Neural crest cell (in vitro differentiated cells): ENCODE measurements around the gene DCLK3. TPM values are rescaled to one million over a fixed set of nuclear protein-coding genes. Genes with fewer than 3 reads are reported as not detected.

ENCODE experiments used
- DNase-seq: peaks from one replicate; pipeline ENCODE4 v3.0.0; 2021; ENCODE audit warnings: low read depth, mixed read lengths, low spot score
- H3K27ac Mint-ChIP-seq: one replicate; pipeline ENCODE4 v1.8.0; 2021; ENCODE audit warnings: mild to moderate bottlenecking, mixed read lengths; ENCODE audit not compliant: unreplicated experiment
- H3K27me3 Mint-ChIP-seq: 2 replicates; pipeline ENCODE4 v1.8.0; 2021; ENCODE audit warnings: low read depth, mild to moderate bottlenecking, mixed read lengths
- H3K36me3 Mint-ChIP-seq: 2 replicates; pipeline ENCODE4 v1.8.0; 2021; ENCODE audit warnings: low read depth, mild to moderate bottlenecking, mixed read lengths
- H3K4me1 Mint-ChIP-seq: 2 replicates; pipeline ENCODE4 v1.8.0; 2021; ENCODE audit warnings: mixed read lengths
- H3K4me3 Mint-ChIP-seq: one replicate; pipeline ENCODE4 v1.8.0; 2021; ENCODE audit warnings: mild to moderate bottlenecking, mixed read lengths
- H3K9me3 Mint-ChIP-seq: 2 replicates; pipeline ENCODE4 v1.8.0; 2021; ENCODE audit warnings: mixed read lengths
- CTCF ChIP-seq: fragments of 200-600 bp; sonication (generic); conservative IDR thresholded peaks from 2 replicates; pipeline ENCODE4 v1.5.0; 2021; ENCODE audit warnings: antibody characterized with exemption, mild to moderate bottlenecking
- total RNA-seq: library from RNA; stranded (reverse); gene quantifications from 2 replicates; pipeline ENCODE4 v1.2.1, GENCODE V29; 2021

DCLK3 gene
- total RNA-seq, 1 donor from 2014 or later, result 0.07 TPM

GRCh38 chr3:36792342-36792741 is 28.0 kb upstream of the DCLK3 start:
- H3K36me3 Mint-ChIP-seq, result no peaks in the 10 kb centered on the region
- H3K4me3 Mint-ChIP-seq, result no peak overlapping the region
- no peak overlapping the region for H3K27ac Mint-ChIP-seq
- DNase-seq, result peak; percentile 41
- H3K9me3 Mint-ChIP-seq, result no peaks in the 10 kb centered on the region
- no peaks in the 10 kb centered on the region for H3K4me1 Mint-ChIP-seq
- H3K27me3 Mint-ChIP-seq, result peaks cover 13% of the 10 kb centered on the region
- TF ChIP-seq CTCF, result peak; percentile 58

GRCh38 chr3:36790765-36791164 is 26.4 kb upstream of the DCLK3 start:
- no peak for DNase-seq
- Mint-ChIP-seq H3K4me1 (no peaks in the 10 kb centered on the region), H3K27me3 (peaks cover 13% of the 10 kb centered on the region), H3K27ac (no peak overlapping the region), H3K36me3 (no peaks in the 10 kb centered on the region), H3K9me3 (no peaks in the 10 kb centered on the region), H3K4me3 (no peak overlapping the region)
- TF ChIP-seq CTCF, result no peak

- no peaks in the 10 kb centered on the region for H3K9me3 Mint-ChIP-seq
- DNase-seq, result no peak
- no peaks in the 10 kb centered on the region for H3K4me1 Mint-ChIP-seq
- no peak for TF ChIP-seq CTCF
- H3K36me3 Mint-ChIP-seq, result no peaks in the 10 kb centered on the region
- H3K27ac Mint-ChIP-seq, result no peak overlapping the region
- no peak overlapping the region for H3K4me3 Mint-ChIP-seq
- peaks cover 13% of the 10 kb centered on the region for H3K27me3 Mint-ChIP-seq
Observed at GRCh38 chr3:36786921-36787890, 22.9 kb upstream of the DCLK3 start.

GRCh38 chr3:36784138-36784635 is 19.8 kb upstream of the DCLK3 start:
- Mint-ChIP-seq H3K27ac (peak overlapping the region; percentile 30), H3K4me3 (no peak overlapping the region), H3K36me3 (no peaks in the 10 kb centered on the region), H3K9me3 (no peaks in the 10 kb centered on the region), H3K4me1 (no peaks in the 10 kb centered on the region), H3K27me3 (no peaks in the 10 kb centered on the region)
- DNase-seq, result no peak
- no peak for TF ChIP-seq CTCF

- Mint-ChIP-seq H3K4me1 (peaks cover 4% of the 10 kb centered on the region), H3K27me3 (peaks cover 5% of the 10 kb centered on the region), H3K27ac (no peak overlapping the region), H3K9me3 (no peaks in the 10 kb centered on the region), H3K4me3 (no peak overlapping the region), H3K36me3 (no peaks in the 10 kb centered on the region)
- TF ChIP-seq CTCF, result no peak
- DNase-seq, result no peak
Observed at GRCh38 chr3:36777424-36778218, 13.3 kb upstream of the DCLK3 start.
